ENCODE data around the gene SIPA1L3.

The SIPA1L3 gene

GRCh38 chr19:38031423-38031770, 124.4 kb downstream of the SIPA1L3 start:
- no peak for TF ChIP-seq CTCF (IDR thresholded peaks at IDR 0.05; ENCODE audit: insufficient read depth, low read depth, low read length, missing control alignments)
- DNase-seq (ENCODE audit: low read depth), result no peak
- no peak overlapping the region for H3K4me3 ChIP-seq (ENCODE audit: low read length)

GRCh38 chr19:38032151-38032550, 125.1 kb downstream of the SIPA1L3 start:
- H3K4me3 ChIP-seq (ENCODE audit: low read length), result no peak overlapping the region
- no peak for TF ChIP-seq CTCF (IDR thresholded peaks at IDR 0.05; ENCODE audit: insufficient read depth, low read depth, low read length, missing control alignments)
- DNase-seq (ENCODE audit: low read depth), result no peak

DNA sequence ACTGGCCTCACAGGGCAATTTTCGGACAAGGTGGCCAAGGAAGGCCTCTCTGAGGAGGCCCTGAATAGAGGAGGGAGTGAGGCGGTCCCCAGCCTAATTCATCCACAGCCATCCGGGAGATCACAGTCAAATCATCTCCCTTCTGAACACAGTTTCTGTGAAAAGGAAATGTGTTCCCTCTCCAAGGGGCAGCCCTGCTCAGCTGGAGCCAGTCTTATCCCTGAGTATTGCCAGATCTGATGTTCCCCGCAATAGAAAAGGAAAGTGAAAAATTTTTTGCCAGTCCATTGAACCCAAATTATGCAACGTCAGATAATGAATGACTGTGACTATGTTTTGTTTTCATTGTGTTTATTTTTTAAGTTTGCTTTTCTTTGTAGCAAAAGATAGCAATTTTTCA, 125.9 kb downstream of the SIPA1L3 start:
- no peak overlapping the region for H3K4me3 ChIP-seq (ENCODE audit: low read length)
- no peak for DNase-seq (ENCODE audit: low read depth)
- no peak for TF ChIP-seq CTCF (IDR thresholded peaks at IDR 0.05; ENCODE audit: insufficient read depth, low read depth, low read length, missing control alignments)

DNA sequence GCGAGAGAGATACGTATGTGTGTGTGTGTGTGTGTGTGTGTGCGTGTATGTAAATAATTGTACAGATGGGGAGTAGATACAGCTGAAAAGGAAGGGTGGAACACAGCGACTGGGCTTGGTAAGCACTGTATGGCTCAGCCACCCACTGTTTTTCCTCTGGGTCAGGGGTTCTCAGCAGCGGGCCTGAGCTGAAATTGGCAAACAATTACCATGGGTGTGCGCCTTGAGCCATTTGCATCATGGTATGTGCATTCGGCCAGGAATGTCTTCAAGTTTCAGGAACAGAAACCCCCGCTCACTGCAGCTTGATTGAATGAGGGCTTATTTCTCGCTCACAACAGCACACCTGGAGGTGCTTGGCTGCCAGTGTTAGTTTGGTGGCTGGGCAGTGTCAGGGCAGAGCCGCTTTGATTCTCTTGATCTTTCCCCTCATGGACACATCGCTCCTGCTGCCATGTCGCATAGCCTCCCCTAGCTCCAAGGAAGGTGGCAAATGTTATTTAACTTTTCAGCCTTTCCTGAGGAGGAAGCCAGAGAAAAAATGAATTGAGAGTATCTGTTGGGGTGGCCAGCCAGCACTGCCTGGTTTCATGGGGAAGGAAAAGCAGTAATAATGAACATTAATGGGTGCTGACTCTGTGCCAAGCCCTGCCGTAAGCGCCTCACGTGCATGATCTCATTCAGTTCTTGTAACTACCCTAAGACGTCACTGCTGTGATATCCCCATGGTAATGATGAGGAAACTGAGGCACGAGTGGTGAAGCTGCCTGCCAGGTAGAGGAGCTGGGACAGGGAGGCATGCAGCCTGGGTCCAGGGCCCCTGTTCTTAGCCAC, 126.9 kb downstream of the SIPA1L3 start:
- no peak overlapping the region for H3K4me3 ChIP-seq (ENCODE audit: low read length)
- no peak for DNase-seq (ENCODE audit: low read depth)
- TF ChIP-seq CTCF (IDR thresholded peaks at IDR 0.05; ENCODE audit: insufficient read depth, low read depth, low read length, missing control alignments), result no peak

GRCh38 chr19:38034492-38034860, 127.5 kb downstream of the SIPA1L3 start:
- no peak for DNase-seq (ENCODE audit: low read depth)
- no peak overlapping the region for H3K4me3 ChIP-seq (ENCODE audit: low read length)
- no peak for TF ChIP-seq CTCF (IDR thresholded peaks at IDR 0.05; ENCODE audit: insufficient read depth, low read depth, low read length, missing control alignments)

GRCh38 chr19:38035515-38036495, 128.8 kb downstream of the SIPA1L3 start:
- no peak for DNase-seq (ENCODE audit: low read depth)
- TF ChIP-seq CTCF (IDR thresholded peaks at IDR 0.05; ENCODE audit: insufficient read depth, low read depth, low read length, missing control alignments), result no peak
- no peak overlapping the region for H3K4me3 ChIP-seq (ENCODE audit: low read length)
